ENCODE results near the gene GART.

DNA sequence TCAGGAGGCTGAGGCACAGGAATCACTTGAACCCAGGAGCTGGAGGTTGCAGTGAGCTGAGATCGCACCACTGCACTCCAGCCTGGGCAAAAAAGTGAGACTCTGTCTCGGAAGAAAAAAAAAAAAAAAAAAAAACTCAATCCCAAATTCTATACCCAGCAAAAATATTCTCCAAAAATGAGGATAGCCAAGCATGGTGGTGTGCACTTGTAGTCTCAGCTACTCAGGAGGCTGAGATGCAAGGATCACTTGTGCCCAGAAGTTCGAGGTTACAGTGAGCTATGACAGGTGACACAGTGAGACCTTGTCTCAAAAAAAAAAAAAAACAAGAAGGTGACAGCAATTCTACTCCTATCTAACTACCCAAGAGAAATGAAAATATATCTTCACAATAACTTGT is 68.6 kb downstream of the GART start:
- TF ChIP-seq HOXA7 (CRISPR knock-in tag; IDR thresholded peaks at IDR 0.05) (no peak), POLR2A (IDR thresholded peaks at IDR 0.05; ENCODE audit: low read length) (no peak), GATA3 (IDR thresholded peaks at IDR 0.05; ENCODE audit: borderline replicate concordance) (no peak), ZSCAN20 (CRISPR knock-in tag; IDR thresholded peaks at IDR 0.05) (no peak), RAD21 (conservative IDR thresholded peaks at IDR 0.05 in 1 of 2, IDR thresholded peaks at IDR 0.05 in 1 of 2) (no peak), MYC (IDR thresholded peaks at IDR 0.05; ENCODE audit: borderline replicate concordance, low read length) (no peak), MAFK (IDR thresholded peaks at IDR 0.05; ENCODE audit: partially characterized antibody) (no peak), JUN (IDR thresholded peaks at IDR 0.05) (no peak), CBX2 (IDR thresholded peaks at IDR 0.05; ENCODE audit: borderline replicate concordance, low read depth) (no peak), HOXB5 (CRISPR knock-in tag; IDR thresholded peaks at IDR 0.05) (no peak), BHLHE40 (IDR thresholded peaks at IDR 0.05; ENCODE audit: low read depth, low read length) (no peak)
- TF ChIP-seq, protein P1, sequence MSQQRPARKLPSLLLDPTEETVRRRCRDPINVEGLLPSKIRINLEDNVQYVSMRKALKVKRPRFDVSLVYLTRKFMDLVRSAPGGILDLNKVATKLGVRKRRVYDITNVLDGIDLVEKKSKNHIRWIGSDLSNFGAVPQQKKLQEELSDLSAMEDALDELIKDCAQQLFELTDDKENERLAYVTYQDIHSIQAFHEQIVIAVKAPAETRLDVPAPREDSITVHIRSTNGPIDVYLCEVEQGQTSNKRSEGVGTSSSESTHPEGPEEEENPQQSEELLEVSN (IDR thresholded peaks at IDR 0.05; ENCODE audit: borderline replicate concordance, low read depth) = no peak
- TF ChIP-seq, protein P2, sequence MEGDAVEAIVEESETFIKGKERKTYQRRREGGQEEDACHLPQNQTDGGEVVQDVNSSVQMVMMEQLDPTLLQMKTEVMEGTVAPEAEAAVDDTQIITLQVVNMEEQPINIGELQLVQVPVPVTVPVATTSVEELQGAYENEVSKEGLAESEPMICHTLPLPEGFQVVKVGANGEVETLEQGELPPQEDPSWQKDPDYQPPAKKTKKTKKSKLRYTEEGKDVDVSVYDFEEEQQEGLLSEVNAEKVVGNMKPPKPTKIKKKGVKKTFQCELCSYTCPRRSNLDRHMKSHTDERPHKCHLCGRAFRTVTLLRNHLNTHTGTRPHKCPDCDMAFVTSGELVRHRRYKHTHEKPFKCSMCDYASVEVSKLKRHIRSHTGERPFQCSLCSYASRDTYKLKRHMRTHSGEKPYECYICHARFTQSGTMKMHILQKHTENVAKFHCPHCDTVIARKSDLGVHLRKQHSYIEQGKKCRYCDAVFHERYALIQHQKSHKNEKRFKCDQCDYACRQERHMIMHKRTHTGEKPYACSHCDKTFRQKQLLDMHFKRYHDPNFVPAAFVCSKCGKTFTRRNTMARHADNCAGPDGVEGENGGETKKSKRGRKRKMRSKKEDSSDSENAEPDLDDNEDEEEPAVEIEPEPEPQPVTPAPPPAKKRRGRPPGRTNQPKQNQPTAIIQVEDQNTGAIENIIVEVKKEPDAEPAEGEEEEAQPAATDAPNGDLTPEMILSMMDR (IDR thresholded peaks at IDR 0.05) = no peak

Data from A549 (cell line).